OCI-LY3 (cell line): ENCODE data around the gene ZNF423.

Source experiments
- CTCF ChIP-seq: fragments of 200-600, 300-600 bp; sonication (generic); IDR thresholded peaks from 2 replicates; pipeline ENCODE4 v1.5.1; 2014; ENCODE audit warnings: antibody characterized with exemption, low read length, low read depth
- EZH2phosphoT487 ChIP-seq: fragments of 200-600 bp; shearing (Covaris generic); IDR thresholded peaks from 2 replicates; pipeline ENCODE4 v1.6.1; 2018; ENCODE audit warnings: antibody characterized with exemption, mixed run types, low read depth

DNA sequence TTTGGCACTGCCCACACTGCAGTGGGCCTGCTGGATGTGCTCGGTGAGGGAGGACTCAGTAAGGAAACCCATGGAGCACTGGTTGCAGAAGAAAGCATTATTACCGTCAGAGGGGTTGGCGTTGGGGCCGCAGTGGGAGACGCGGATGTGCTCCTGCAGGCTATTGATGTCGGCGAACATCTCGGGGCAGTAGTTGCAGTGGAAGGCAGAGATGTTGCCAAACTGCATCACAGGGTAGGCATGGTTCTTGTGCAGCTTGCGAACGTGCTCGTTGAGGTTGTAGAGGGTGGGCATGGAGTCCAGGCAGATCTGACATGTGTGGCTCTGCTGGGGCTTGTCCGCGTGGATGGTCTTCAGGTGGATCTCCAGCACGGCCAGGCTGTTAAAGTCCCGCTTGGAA lies 218.4 kb downstream of the ZNF423 start:
- no peak for TF ChIP-seq CTCF
- TF ChIP-seq EZH2phosphoT487, result no peak
